SK-N-SH treated with all-trans-retinoic acid at 6 μM for 48 hours (cell line): Measurements from ENCODE around the gene SOX13.

Source experiments
- ATAC-seq: fragments of 200-7000 bp; cut with Tn5 transposase; 3 replicates; pipeline ENCODE4 v1.9.1; 2020; ENCODE audit warnings: mild to moderate bottlenecking, moderate library complexity
- ARNTL ChIP-seq: fragments of 450-650 bp; formaldehyde crosslinking; IDR thresholded peaks from 2 replicates; pipeline ENCODE4 v1.5.0; 2020; ENCODE audit warnings: low read depth, mild to moderate bottlenecking, moderate library complexity, borderline replicate concordance
- BACH2 ChIP-seq: fragments of 250-450 bp; sonication (Bioruptor Pico); IDR thresholded peaks from 2 replicates; pipeline ENCODE4 v1.9.0; 2021; ENCODE audit warnings: mild to moderate bottlenecking, borderline replicate concordance
- CSDC2 ChIP-seq: fragments of 250-450 bp; sonication (Bioruptor Pico); IDR thresholded peaks from 2 replicates; pipeline ENCODE4 v1.5.0; 2020; ENCODE audit warnings: mild to moderate bottlenecking, moderate library complexity
- CSRNP3 ChIP-seq: fragments of 250-450 bp; sonication (Bioruptor Pico); IDR thresholded peaks from 2 replicates; pipeline ENCODE4 v1.5.1; 2021; ENCODE audit warnings: mild to moderate bottlenecking, moderate library complexity
- ESRRG ChIP-seq: fragments of 250-450 bp; sonication (Bioruptor Pico); IDR thresholded peaks from 2 replicates; pipeline ENCODE4 v1.6.1; 2021; ENCODE audit warnings: mild to moderate bottlenecking
- GLIS3 ChIP-seq: fragments of 250-450 bp; sonication (Bioruptor Pico); IDR thresholded peaks from 2 replicates; pipeline ENCODE4 v1.5.0; 2020; ENCODE audit warnings: mild to moderate bottlenecking, moderate library complexity
- ISL1 ChIP-seq: fragments of 250-450 bp; sonication (Bioruptor Pico); IDR thresholded peaks from 2 replicates; pipeline ENCODE4 v2.1.2; 2022; ENCODE audit warnings: mild to moderate bottlenecking, moderate library complexity
- OSR1 ChIP-seq: fragments of 250-450 bp; sonication (Bioruptor Pico); IDR thresholded peaks from 2 replicates; pipeline ENCODE4 v1.8.0; 2022; ENCODE audit warnings: moderate library complexity, mild to moderate bottlenecking, inconsistent platforms
- PPARA ChIP-seq: fragments of 250-450 bp; sonication (Bioruptor Pico); IDR thresholded peaks from 2 replicates; pipeline ENCODE4 v1.5.0; 2020; ENCODE audit warnings: mild to moderate bottlenecking, borderline replicate concordance
- TOX ChIP-seq: fragments of 250-450 bp; sonication (Bioruptor Pico); IDR thresholded peaks from 2 replicates; pipeline ENCODE4 v1.8.0; 2021; ENCODE audit warnings: mild to moderate bottlenecking, moderate library complexity, borderline replicate concordance
- ZC3H10 ChIP-seq: fragments of 250-450 bp; sonication (Bioruptor Pico); IDR thresholded peaks from 2 replicates; pipeline ENCODE4 v1.5.1; 2021; ENCODE audit warnings: mild to moderate bottlenecking, moderate library complexity
- ZNF565 ChIP-seq: fragments of 450-650 bp; formaldehyde crosslinking; conservative IDR thresholded peaks from 2 replicates; pipeline ENCODE4 v1.5.0; 2020; ENCODE audit warnings: low read depth, mild to moderate bottlenecking, moderate library complexity
- TF ChIP-seq, protein P1 (sequence below): fragments of 250-450 bp; sonication (Bioruptor Pico); IDR thresholded peaks from 2 replicates; pipeline ENCODE4 v1.8.0; 2021; ENCODE audit warnings: low read depth, mild to moderate bottlenecking, moderate library complexity, borderline replicate concordance
- TF ChIP-seq, protein P2 (sequence below): fragments of 250-450 bp; sonication (Bioruptor Pico); IDR thresholded peaks from 2 replicates; pipeline ENCODE4 v1.8.0; 2020; ENCODE audit warnings: mild to moderate bottlenecking, moderate library complexity, borderline replicate concordance
- TF ChIP-seq, protein P3 (sequence below): fragments of 250-450 bp; sonication (Bioruptor Pico); IDR thresholded peaks from 2 replicates; pipeline ENCODE4 v1.5.0; 2020; ENCODE audit warnings: mild to moderate bottlenecking, moderate library complexity

The SOX13 gene

DNA sequence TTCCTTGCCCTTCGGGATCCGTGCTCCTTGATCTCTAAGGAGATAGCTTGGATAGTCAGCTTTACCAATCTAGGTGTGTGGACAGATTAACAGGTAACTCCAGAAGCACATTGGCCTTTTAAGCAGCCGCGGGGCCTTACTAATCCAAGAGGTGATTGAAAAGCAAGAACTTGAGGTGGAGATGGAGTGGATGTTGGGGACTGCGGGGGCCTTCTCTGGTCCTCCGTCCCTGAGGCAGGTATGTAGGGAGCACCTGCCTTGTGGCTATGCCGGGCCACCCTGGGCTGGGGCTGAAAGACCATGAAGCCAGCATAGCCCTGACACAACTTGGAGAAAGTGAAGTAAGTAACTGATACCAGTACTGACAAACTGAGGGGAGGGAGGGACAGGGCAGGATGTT is 10.6 kb downstream of the SOX13 start (continued):
- TF ChIP-seq BACH2 (CRISPR knock-in tag), result no peak
- no peak for TF ChIP-seq ZNF565
- TF ChIP-seq ESRRG (CRISPR knock-in tag), result no peak
- TF ChIP-seq CSDC2, result no peak
- TF ChIP-seq, protein P1, sequence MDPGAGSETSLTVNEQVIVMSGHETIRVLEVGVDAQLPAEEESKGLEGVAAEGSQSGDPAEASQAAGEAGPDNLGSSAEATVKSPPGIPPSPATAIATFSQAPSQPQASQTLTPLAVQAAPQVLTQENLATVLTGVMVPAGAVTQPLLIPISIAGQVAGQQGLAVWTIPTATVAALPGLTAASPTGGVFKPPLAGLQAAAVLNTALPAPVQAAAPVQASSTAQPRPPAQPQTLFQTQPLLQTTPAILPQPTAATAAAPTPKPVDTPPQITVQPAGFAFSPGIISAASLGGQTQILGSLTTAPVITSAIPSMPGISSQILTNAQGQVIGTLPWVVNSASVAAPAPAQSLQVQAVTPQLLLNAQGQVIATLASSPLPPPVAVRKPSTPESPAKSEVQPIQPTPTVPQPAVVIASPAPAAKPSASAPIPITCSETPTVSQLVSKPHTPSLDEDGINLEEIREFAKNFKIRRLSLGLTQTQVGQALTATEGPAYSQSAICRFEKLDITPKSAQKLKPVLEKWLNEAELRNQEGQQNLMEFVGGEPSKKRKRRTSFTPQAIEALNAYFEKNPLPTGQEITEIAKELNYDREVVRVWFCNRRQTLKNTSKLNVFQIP, result no peak

- no peak for ATAC-seq
- no peak for TF ChIP-seq ISL1 (CRISPR knock-in tag)
Observed at GRCh38 chr1:204084247-204084772, 11.4 kb downstream of the SOX13 start.

GRCh38 chr1:204085876-204086275 is 13.0 kb downstream of the SOX13 start:
- no peak for TF ChIP-seq CSRNP3 (CRISPR knock-in tag)
- TF ChIP-seq, protein P2, sequence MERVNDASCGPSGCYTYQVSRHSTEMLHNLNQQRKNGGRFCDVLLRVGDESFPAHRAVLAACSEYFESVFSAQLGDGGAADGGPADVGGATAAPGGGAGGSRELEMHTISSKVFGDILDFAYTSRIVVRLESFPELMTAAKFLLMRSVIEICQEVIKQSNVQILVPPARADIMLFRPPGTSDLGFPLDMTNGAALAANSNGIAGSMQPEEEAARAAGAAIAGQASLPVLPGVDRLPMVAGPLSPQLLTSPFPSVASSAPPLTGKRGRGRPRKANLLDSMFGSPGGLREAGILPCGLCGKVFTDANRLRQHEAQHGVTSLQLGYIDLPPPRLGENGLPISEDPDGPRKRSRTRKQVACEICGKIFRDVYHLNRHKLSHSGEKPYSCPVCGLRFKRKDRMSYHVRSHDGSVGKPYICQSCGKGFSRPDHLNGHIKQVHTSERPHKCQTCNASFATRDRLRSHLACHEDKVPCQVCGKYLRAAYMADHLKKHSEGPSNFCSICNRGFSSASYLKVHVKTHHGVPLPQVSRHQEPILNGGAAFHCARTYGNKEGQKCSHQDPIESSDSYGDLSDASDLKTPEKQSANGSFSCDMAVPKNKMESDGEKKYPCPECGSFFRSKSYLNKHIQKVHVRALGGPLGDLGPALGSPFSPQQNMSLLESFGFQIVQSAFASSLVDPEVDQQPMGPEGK (CRISPR knock-in tag), result no peak
- TF ChIP-seq, all 23 proteins: peak for 0
- no peak for ATAC-seq

GRCh38 chr1:204087181-204087892 is 14.4 kb downstream of the SOX13 start:
- no peak for ATAC-seq
- TF ChIP-seq ZNF565, result no peak
- no peak for TF ChIP-seq ZC3H10 (CRISPR knock-in tag)
- TF ChIP-seq GLIS3, result no peak
- TF ChIP-seq, protein P1, result no peak
- TF ChIP-seq ARNTL (CRISPR knock-in tag), result no peak
- no peak for TF ChIP-seq TOX (CRISPR knock-in tag)
- no peak for TF ChIP-seq PPARA
- no peak for TF ChIP-seq ESRRG (CRISPR knock-in tag)
- TF ChIP-seq, protein P3, sequence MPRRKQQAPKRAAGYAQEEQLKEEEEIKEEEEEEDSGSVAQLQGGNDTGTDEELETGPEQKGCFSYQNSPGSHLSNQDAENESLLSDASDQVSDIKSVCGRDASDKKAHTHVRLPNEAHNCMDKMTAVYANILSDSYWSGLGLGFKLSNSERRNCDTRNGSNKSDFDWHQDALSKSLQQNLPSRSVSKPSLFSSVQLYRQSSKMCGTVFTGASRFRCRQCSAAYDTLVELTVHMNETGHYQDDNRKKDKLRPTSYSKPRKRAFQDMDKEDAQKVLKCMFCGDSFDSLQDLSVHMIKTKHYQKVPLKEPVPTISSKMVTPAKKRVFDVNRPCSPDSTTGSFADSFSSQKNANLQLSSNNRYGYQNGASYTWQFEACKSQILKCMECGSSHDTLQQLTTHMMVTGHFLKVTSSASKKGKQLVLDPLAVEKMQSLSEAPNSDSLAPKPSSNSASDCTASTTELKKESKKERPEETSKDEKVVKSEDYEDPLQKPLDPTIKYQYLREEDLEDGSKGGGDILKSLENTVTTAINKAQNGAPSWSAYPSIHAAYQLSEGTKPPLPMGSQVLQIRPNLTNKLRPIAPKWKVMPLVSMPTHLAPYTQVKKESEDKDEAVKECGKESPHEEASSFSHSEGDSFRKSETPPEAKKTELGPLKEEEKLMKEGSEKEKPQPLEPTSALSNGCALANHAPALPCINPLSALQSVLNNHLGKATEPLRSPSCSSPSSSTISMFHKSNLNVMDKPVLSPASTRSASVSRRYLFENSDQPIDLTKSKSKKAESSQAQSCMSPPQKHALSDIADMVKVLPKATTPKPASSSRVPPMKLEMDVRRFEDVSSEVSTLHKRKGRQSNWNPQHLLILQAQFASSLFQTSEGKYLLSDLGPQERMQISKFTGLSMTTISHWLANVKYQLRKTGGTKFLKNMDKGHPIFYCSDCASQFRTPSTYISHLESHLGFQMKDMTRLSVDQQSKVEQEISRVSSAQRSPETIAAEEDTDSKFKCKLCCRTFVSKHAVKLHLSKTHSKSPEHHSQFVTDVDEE, result no peak
- no peak for TF ChIP-seq CSDC2
- TF ChIP-seq OSR1, result no peak
- TF ChIP-seq ISL1 (CRISPR knock-in tag), result no peak
- no peak for TF ChIP-seq BACH2 (CRISPR knock-in tag)
- TF ChIP-seq CSRNP3 (CRISPR knock-in tag), result no peak
